NCI-H460 (cell line): ENCODE results near the gene PDCD2L. TPM values are rescaled to one million over a fixed set of nuclear protein-coding genes. Genes with fewer than 3 reads are reported as not detected.
"Not testable (repeated sequence)": the region's sequence is repeated elsewhere in the genome, so short reads cannot be mapped to it uniquely, and the experiment has no call there.

Experiments
- DNase-seq: peaks from one replicate; pipeline ENCODE4 v3.0.0-alpha.2; 2016; ENCODE audit warnings: low read depth; ENCODE audit errors: extremely low read depth
- polyA plus RNA-seq: library from polyadenylated mRNA; depleted of rRNA; stranded (reverse); fragments of >200 nt; gene quantifications from 2 replicates; pipeline ENCODE4 v1.2.3, GENCODE V29; 2014; cell fraction: nucleus; rRNA removed
- total RNA-seq: library from RNA; depleted of rRNA; stranded (reverse); fragments of >200 nt; shearing (Covaris generic); gene quantifications from 2 replicates; pipeline ENCODE4 v1.2.3, GENCODE V29; 2014; rRNA removed

The PDCD2L gene, protein sequence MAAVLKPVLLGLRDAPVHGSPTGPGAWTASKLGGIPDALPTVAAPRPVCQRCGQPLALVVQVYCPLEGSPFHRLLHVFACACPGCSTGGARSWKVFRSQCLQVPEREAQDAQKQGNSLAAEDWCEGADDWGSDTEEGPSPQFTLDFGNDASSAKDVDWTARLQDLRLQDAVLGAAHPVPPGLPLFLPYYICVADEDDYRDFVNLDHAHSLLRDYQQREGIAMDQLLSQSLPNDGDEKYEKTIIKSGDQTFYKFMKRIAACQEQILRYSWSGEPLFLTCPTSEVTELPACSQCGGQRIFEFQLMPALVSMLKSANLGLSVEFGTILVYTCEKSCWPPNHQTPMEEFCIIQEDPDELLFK
- 24.9 TPM in 2 replicates for total RNA-seq
- 29.9 and 50.7 TPM in 2 replicates for polyA plus RNA-seq

DNA sequence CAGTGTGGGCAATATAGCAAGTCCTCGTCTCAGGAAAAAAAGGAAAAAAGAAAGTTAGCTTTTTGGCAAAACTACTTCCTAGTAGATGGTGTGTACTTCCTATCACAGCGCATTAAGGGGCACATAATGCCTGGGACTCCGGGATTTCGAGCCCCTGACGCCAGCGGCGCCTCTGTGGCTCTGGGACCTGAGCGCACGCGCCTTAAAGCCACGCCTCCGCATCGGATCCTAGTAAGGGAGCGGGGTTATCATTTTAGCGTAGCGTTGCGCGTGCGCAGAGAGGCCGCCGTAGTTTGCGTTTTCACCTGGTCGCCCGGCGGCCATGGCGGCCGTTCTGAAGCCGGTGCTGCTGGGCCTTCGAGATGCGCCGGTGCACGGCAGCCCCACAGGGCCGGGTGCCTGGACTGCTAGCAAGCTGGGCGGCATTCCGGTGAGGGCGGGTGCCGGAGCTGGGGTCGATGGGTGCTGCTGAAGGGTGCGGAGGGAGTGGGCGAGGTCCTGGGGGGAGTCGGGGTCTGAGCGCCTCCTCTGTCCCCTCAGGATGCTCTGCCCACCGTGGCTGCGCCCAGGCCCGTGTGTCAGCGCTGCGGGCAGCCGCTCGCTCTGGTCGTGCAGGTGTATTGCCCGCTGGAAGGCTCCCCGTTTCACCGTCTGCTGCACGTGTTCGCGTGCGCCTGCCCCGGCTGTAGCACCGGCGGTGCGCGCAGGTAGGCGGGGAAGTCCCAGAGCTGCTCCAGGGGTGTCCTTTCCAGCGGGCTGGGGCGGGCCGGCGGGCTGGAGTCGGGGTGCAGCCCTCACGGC is at the start of gene PDCD2L:
PDCD2L (plus strand) TSS at position 291 of the 801 bp plus-strand sequence; CDS start at position 323, 32 bp downstream.
- peak; percentile 86 for DNase-seq

DNA sequence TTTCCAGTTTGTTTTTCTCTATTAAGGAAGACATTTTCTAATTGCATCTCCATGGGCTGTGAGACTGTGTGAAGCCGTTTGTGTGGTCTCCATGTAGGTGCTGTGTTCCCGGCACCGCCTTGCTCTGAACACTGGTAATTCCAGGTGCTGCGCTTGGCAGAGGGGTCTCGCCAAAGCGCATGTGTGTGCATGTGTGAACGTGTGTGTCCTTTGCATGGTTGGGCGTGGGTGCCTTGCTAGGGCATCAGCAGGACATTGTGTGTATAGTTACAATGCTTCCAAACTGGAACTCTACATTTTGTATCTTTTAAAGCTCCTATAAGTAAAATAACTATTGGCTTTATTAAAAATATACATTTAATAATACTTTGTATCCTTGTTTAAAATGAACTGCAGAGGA is 49.0 kb upstream of the PDCD2L start:
- DNase-seq: no peak

DNA sequence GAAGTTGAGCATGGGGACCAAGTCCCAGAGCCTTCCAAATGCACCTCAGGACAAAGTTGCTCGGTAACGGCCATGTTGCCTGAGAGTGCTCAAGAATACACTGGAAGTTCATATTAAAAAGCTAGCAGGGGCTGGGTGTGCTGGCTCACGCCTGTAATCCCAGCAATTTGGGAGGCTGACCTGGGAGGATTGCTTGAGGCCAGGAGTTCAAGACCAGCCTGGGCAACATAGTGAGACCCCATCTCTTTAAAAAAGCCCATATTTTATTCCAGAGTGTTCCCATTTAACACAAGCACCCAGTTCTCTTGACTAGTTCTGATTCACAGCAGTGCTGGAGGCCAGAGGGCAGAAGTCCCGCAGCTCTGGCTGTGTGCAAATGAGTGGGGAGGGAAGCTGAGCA is 47.3 kb upstream of the PDCD2L start:
- DNase-seq: no peak

DNA sequence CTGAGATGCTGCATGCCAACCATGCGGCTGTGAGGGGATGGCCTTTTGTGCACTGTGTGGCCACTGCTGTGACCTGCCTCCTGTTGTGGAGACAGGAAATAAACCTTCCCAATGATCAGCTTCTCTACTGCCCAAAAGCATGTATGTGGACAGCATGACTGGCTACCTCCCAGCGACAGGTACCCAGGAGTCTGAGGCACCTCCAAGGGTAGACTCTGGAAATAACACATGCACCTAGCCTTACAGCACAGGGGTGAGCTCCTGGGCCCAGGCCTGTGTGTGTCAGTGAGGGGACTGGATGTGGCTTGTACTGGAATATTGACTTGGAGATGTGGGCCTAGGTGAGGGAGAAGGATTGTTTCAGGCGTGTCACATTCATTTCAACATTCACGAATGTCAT is 46.8 kb upstream of the PDCD2L start:
- DNase-seq: no peak

DNA sequence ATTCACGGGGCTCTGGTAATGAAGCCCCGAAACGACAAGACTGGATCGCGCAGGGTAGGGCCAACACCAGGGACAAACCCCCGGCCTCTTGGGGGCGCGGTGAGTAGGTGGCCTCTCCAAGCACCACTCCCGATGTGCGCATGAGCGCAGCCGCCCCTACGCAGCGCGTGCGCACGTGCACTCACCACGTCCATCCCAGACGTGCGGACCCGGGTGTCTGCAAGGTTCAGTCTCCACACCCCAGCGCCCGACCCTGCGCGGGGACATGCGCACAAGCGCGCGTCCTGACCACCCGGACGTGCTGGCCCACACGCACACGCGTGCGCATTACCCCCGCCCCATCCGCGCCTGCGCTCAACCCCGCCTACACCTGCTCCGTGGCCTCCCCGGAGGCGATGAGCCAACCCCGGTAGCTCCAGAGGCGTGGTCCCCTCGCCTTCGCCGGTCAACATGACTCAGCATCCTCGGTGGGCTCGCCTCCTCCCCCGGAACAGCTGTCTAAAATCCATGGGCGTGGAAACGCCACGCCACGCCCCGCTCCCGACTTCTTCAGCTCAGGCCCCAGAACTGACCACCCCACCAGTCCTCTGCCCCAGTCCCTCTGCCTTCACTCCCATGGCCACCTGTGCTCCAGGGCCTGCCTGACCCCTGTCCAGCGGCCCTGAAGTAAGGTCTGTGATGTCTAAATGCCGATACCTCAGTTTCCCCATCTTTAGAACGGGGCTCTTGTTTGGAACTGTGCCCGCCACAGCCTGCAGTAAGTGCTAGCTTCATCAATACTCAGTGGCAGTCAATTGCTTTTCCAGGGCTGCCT is 44.9 kb upstream of the PDCD2L start:
- DNase-seq: peak; percentile 95

DNA sequence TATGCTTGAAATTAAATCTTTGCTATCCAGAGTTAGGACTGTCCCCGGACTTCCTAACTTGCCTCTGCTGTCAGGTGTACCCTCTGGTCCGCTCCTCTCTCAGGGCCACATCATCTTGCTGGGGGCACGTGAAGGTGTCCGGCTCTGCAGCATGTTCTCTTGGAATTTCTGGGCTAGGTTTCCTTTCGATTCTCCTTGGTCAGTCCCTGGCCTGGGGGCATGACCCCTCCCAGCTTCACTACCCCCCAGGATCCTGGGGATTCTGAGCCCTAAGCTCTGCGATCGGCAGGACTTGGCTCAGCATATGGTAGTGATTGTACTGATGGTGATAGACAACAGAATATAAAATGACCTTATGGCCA is 44.3 kb upstream of the PDCD2L start:
- DNase-seq: no peak

DNA sequence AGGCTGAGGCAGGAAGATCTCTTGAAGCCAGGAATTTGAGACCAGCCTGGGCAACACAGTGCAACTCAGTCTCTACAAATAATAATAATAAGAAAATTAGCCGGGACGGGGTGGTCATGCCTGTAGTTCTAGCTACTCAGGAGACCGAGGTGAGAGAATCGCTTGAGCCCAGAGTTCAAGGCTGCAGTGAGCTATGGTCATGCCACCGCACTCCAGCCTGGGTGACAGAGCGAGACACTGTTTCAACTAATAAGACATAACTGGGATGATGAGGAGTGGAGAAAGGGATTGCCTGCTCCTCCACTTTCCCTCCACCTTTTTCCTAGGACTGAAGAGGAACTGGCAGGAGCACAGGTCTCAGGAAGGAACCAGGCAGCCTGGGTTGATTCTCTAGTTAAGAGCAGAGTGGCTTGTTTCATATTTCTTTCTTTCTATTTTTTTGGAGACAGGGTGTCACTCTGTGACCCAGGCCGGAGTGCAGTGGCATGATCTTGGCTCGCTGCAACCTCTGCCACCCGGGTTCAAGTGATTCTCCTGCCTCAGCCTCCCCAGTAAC is 43.8 kb upstream of the PDCD2L start:
- DNase-seq: no peak

DNA sequence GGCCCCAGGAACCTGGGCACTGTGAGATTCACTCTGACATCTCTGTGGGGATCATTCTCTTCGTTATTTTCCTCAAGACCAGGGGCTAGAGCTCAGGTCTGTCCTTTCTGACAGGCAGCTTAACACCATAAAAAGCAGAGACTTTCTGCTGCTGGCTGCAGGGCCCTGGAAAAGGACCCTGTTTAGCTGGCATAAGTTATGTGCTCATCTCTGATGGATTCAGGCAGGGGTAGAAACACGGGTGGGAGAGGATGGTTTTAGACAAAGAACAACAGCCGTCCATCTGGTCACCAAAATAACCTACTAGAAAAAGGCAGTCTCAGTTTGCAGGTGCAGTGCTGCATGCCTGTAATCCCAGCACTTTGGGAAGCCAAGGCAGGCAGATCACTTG is 41.5 kb upstream of the PDCD2L start:
- no peak for DNase-seq

DNA sequence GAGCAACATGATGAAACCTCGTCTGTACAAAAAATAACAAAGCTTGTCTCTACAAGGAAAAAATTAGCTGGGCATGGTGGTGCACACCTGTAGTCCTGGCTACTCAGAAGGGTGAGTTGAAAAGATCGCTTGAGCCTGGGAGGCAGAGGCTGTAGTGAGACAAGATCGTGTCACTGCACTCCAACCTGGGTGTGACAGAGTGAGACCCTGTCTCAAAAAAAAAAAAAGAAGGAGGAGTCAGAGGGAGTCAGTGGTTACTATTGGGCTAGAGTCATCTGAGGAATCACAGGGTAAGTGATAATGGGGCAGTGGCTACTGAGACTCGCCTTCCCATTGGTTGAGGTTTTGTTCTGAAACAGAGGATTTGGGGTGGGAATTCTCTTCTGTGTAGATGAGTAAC is 41.1 kb upstream of the PDCD2L start:
- no peak for DNase-seq

DNA sequence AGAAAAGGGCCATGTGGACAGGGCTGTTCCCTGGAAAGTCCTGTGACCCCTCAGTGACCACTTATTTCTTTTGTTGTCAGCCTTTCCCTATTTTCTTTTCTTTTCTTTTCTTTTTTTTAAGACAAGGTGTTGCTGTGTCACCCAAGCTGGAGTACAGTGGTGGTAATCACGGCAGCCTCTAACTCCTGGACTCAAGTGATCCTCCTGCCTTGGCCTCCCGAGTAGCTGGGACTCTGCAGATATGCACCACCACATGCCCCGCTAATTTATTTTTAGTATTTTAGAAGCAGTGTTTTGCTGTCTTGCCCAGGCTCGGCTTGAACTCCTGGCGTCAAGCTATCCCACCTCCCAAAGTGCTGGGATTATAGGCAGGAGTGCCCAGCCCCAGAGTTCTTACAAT is 40.3 kb upstream of the PDCD2L start:
- no peak for DNase-seq

DNA sequence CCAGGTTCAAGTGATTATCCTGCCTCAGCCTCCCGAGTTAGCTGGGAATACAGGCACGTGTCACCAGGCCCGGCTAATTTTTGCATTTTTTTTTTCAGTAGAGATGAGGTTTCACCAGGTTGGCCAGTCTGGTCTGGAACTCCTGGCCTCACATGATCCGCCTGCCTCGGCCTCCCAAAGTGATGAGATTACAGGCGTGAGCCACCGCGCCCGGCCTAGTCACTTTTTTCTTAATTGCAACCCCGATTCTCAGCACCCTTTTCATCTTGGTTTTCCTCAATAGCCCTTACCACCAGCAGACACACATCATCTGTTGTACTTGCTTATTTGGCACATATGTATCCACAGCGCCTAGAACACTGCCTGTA is 39.8 kb upstream of the PDCD2L start:
- DNase-seq: no peak

DNA sequence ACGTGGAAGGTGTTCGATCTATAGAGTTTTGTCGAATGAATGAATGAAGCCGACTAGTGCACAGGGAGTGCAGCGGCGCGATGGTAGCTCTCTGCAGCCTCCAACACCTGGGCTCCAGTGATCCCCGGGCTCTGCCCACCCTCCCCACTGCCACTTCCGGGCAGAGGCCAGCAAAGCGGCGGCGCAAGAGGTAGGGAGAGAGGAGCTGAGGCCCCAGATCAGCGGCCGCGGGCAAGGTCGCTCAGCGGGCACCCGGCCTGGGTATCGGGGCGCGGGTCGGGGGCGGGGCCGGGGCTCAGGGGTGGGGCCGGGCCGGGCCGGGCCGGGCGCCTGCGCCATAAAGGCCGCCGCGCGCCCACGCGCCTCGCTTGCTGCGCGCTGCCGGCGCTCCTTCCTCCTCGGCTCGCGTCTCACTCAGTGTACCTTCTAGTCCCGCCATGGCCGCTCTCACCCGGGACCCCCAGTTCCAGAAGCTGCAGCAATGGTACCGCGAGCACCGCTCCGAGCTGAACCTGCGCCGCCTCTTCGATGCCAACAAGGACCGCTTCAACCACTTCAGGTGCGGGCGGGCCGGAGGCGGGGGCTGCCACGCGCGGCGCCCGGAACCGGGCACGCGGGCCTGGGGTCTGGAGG is 39.3 kb upstream of the PDCD2L start, which contains the start of gene GPI:
GPI (plus strand) TSS at position 367 of the 633 bp plus-strand sequence; CDS start at position 438, 71 bp downstream.
- DNase-seq: peak; percentile 38

DNA sequence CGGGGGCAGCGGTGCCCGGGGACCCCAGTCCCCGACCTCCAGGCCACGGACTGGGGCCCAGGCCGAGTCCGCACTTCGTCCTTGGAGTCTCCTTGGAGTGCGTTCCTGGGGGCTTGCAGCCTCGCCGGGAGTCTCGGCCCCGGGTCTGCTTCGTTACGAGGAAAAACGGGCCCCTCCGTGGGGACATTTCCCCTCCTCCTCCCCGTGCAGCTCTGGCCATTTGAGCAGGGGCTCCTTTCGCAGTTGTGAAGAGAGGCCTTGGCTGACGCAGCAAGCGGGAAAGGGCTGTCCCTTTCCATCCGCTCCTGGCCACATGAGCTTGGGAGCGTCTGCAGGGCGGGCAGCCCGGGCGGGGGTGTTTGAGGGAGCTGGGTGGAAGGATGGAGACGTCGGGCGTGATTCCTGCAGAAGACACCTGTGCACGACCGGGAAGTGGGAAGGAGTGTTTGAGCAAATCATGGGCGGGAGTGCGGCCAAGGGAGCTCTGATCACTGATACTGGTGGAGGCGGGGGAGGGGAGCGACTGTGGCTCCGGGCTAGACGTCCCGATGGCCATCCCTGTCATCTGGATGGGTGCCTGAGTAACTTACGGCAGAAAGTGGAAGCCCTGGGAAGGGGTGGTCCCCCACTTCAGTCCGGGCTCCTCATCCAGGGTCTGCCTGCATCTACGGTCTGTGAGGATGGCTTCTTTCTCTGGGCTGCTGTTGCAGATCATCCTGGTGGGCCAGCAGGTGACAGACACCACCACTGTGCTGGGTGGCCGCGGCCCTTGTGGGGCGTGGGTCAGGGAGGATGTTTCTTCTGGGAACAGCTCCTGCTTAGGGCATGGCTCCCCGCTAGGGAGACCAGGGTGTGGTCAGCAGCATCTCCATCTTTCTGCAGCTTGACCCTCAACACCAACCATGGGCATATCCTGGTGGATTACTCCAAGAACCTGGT is 38.5 kb upstream of the PDCD2L start:
- no peak for DNase-seq

DNA sequence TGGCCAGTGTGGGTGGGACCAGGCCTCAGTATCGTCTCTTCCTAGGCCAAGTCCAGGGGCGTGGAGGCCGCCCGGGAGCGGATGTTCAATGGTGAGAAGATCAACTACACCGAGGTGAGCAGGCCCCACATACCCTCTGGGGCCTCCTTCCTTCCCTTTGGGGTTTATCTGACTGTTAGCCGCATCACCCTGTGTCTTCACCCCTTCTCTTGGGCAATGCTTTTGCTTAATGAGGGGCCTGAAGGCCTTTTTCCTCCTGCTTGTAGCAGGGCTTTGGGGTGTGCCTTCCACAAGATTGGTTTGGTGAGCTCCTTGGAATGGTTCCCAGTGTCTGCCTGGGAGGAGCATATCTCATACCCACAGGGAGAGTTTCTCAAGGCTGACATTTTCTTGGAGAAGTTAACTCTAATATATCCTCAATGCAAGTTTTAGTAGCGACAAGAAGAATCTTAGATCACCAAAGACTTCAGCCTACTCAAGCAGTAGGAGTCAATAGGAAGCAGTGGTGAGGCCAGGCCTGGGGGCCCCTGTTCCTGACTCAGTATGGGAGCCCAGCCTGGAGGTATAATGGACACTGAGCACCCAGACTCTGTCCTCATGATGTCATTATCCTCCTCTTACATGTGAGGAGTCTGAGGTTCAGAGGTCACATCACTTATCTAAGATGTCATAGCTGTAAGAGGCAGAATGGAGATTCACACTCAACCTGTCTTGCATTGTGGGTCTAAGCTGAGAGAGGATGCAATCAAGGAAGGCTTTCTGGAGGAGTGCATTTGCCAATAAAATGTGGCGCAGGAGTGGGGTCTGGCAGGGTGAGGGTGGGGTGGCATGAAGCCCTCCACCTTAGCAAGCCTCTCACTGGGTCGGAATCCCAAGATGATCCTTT is 37.2 kb upstream of the PDCD2L start:
- no peak for DNase-seq

DNA sequence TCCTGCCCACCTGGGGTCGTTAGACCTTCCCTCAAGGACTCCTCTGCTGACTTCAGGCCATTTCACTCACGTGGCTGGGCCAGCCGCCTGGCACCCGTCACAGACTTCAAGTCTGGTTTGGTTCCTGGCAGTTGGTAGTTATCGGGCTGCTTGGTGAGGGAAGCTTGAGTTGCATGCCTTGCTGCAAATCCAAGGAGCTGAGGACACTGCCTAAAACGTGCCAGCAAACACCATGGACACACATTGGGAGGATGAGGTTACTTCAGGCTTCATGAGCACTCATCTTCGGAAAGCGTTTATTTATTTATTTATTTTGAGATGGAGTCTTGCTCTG is 36.6 kb upstream of the PDCD2L start:
- DNase-seq: no peak

DNA sequence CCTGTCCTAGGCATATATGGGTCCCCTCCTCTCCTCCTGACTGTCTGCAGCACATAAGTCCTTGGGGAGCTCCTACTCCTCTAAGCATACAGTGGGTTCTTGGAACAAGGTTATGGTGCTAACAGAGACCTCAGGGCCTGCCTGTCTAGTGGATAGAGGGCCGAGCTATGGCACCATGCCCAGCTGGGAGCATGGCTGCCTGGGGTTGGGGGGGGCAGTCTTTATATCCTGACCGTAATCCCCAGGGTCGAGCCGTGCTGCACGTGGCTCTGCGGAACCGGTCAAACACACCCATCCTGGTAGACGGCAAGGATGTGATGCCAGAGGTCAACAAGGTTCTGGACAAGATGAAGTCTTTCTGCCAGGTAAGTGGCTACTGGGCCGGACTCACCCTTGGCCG is 35.9 kb upstream of the PDCD2L start:
- DNase-seq: no peak

DNA sequence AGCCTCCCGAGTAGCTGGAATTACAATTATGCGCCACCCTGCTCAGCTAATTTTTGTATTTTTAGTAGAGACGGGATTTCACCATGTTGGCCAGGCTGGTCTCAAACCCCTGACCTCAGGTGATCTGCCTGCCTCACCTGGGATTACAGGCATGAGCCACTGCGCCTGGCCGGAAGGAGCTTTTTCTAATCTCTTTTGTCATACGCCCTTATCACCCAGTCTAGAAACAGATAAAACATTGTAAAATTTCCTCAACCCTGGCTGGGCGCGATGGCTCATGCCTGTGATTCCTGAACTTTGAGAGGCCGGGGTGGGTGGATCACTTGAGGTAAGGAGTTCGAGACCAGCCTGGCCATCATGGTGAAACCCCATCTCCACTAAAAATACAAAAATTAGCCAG is 35.0 kb upstream of the PDCD2L start:
- not testable (repeated sequence) for DNase-seq

DNA sequence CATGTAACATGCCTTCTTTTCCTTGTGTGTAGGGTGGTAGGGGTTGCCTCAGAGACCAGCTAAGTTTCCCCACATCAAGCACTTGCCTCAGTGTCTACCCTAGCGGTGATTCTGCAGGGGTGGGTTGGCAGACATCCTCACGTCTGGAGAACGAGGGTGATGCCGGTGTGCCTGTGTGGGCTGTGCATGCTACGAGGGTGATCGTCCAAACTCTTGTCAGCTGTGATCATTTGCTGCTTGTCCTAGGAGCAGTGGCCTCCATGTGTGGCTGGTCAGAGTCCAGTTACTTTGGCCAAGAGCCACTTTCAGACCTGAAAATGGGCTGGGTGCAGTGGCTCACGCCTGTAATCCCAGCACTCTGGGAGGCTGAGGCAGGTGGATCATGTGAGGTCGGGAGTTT is 34.1 kb upstream of the PDCD2L start:
- DNase-seq: no peak
